Right ventricle myocardium inferior (tissue), 1 donor: ENCODE results near the gene SEC61A1. TPM values are rescaled to one million over a fixed set of nuclear protein-coding genes. Genes with fewer than 3 reads are reported as not detected.

Experiments
- ATAC-seq: fragments of 200-7000 bp; cut with Tn5 transposase; one replicate; pipeline ENCODE4 v1.9.1; 2020; ENCODE audit warnings: mild to moderate bottlenecking, moderate library complexity
- DNase-seq: peaks from one replicate; pipeline ENCODE4 v3.0.0; 2021; ENCODE audit errors: missing footprints
- intact Hi-C: fragments of 100-400 bp; cut with DNase I; formaldehyde crosslinking; loops from one replicate; pipeline ENCODE4 v1.11.0; 2022
- total RNA-seq: library from RNA; stranded (reverse); fragmentation: NEBNext Ultra II Directional; extraction: Animal tissue kit (Norgen Biotek cat#: 25700); gene quantifications from one replicate; pipeline ENCODE4 v1.2.1, GENCODE V29; 2021
- donor health status: DM: no; HTN: yes; CAD: no; lungs with severe emphysema.

SEC61A1 gene
- total RNA-seq, 1 donor from 2014 or later, result 57.5 TPM

DNA sequence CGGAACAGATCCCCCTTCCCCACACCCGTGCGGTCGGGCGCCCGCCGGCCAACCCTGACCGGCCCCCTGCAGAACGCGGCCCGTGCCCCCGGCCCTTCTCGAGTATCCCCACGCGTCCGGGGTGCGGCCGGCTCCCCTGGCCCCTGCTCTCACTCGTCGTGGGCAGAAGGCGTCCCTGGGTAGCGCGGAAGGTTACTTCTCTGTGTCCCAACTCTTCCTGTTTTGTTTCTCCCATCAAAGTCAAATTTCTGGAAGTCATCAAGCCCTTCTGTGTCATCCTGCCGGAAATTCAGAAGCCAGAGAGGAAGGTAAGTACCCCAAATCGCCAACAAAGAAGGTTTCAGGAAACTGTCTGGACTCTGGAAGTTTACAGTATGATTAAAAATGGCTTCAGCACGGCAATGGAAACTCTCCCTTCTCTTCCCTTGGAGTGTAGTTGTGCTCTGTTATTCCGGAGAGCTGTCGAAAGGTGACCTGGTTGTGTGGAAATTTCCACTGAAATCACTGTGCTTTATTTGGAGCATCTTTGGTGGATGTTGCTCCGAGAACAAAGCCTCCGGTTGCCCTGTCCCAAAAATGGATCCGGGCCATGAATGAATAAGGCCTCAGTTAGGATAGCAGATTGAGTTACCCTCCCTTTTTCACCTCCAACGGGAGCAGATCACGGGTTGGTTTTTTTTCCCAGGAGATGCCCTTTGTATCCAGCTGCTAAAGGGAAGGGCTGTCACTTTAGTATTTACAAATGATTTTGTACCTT lies 536 bp downstream of the SEC61A1 start:
- no peak for DNase-seq

DNA sequence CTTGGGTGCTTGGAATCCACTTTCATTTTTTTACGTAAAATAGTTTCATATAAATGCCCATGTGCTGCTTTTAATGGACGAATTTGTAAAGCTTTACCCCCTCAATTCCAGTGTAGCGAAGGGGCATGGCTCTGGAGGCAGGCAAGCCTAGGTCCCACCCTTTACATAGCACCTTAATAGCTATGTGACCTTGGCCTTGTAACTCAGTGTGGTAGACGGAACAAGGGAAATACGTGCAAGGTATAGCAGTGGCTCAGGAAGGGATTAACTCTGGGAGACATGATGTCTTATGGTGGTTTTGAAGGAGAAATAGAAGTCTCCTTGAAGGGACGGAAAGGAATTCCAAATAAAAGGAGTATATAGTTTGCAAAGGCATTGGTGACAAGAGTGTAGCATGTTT lies 1.4 kb downstream of the SEC61A1 start:
- ATAC-seq, result no peak
- DNase-seq, result no peak
- intact Hi-C loops, result loop anchor here (5.0 kb wide), 1 partner anchor 136 kb away; the partner anchor contains the start of gene KBTBD12

More for the DNA sequence above, 536 bp downstream of the SEC61A1 start:
- no peak for ATAC-seq
- intact Hi-C loops, result loop anchor here (5.0 kb wide), 1 partner anchor 135 kb away; the partner anchor contains the start of gene KBTBD12

DNA sequence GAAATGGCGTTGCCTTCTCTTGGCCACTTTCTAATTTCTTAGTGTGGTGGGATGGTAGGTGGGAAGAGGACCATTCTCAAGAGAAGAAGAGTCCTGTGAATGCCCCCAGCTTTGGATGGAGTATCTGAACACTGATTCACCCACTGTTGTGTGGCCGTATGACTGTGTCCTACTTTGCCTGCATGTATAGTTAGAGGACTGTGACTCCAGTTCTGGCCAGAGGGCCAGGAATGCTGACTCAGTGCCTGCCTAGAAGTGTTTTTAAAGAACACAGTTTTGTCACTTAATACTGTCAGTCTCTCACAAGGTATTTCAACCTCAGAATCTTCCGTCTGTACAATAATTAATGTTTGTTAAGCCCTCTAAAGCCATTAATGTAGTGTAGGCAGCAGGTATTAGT lies 2.1 kb downstream of the SEC61A1 start:
- intact Hi-C loops, result loop anchor here (5.0 kb wide), 1 partner anchor 137 kb away; the partner anchor contains the start of gene KBTBD12
- DNase-seq (no peak), ATAC-seq (no peak)

GRCh38 chr3:128056258-128056657 lies 4.0 kb downstream of the SEC61A1 start:
- DNase-seq (no peak), ATAC-seq (no peak)
- intact Hi-C loops, result no loop called here

GRCh38 chr3:128060473-128061381 lies 8.5 kb downstream of the SEC61A1 start:
- DNase-seq (no peak), ATAC-seq (no peak)
- intact Hi-C loops, result no loop called here

- DNase-seq (no peak), ATAC-seq (no peak)
- intact Hi-C loops, result no loop called here
Measured at GRCh38 chr3:128062033-128062745, 10.0 kb downstream of the SEC61A1 start.

DNA sequence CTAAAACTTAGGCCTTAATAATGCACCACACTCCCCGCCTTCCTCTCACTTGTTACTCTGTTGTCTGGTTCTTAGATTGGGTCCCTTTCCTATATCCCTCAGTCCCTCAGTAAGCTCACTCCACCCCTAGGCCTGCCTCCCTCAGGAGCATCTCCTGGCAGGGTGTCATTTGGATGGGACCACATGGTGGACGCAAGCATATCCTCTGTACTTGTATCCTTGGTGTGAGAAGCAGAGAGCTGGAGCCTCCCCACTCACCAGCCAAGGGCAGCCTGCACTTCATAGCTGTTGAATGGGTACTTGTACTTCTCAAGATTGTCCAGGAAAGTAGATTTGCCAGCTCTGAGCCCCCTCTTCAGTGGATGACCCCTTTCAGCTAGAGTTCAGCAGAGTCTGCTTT lies 11.6 kb downstream of the SEC61A1 start:
- DNase-seq (no peak), ATAC-seq (no peak)
- intact Hi-C loops, result no loop called here

DNA sequence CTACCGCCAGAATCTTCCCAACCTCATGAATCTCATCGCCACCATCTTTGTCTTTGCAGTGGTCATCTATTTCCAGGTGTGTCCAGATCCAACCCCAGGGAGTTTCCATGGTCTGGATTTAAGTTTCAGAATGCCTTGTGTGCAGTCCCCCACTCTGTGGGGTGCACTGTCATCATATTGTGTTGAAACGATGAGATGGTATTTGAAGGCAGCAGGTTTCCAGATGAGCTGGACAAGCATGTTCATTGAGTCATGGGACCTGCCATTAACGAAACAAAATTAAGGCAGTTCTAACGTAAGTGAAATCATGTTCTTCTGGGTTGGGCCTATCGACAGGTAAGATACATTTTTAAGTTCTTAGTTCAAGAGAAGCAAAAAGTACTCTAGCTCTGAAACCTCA lies 12.7 kb downstream of the SEC61A1 start:
- intact Hi-C loops, result no loop called here
- DNase-seq (no peak), ATAC-seq (no peak)

DNA sequence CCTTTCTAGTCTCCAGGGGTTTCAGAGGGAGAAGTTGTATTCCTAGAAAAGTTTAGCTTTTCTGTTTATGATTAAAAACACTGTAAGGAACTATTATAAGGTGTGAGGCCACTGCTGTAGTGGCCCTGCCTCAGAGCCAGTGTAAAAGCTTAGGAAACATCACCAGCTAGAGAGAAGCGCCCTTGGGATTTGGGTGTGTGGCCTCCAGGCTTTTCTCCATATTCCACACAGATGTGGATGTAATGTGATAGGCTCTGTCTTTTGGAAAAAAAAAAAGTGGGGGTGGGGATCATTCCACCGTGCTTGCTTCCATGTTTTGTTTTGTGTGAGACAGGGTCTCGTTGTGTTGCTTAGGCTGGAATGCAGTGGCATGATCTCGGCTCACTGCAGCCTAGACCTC lies 13.9 kb downstream of the SEC61A1 start:
- intact Hi-C loops, result no loop called here
- no peak for ATAC-seq

GRCh38 chr3:128066676-128067075 lies 14.4 kb downstream of the SEC61A1 start:
- intact Hi-C loops, result no loop called here
- DNase-seq, result no peak
- no peak for ATAC-seq

More for the DNA sequence above, 13.9 kb downstream of the SEC61A1 start:
- DNase-seq, result no peak

- intact Hi-C loops, result no loop called here
- ATAC-seq (no peak), DNase-seq (no peak)
Measured at GRCh38 chr3:128067489-128067888, 15.3 kb downstream of the SEC61A1 start.

- intact Hi-C loops, result no loop called here
- ATAC-seq, result no peak
- DNase-seq, result no peak
Measured at GRCh38 chr3:128068156-128068620, 16.0 kb downstream of the SEC61A1 start.

- ATAC-seq (no peak), DNase-seq (no peak)
- intact Hi-C loops, result no loop called here
Measured at GRCh38 chr3:128069271-128069670, 17.0 kb downstream of the SEC61A1 start.

DNA sequence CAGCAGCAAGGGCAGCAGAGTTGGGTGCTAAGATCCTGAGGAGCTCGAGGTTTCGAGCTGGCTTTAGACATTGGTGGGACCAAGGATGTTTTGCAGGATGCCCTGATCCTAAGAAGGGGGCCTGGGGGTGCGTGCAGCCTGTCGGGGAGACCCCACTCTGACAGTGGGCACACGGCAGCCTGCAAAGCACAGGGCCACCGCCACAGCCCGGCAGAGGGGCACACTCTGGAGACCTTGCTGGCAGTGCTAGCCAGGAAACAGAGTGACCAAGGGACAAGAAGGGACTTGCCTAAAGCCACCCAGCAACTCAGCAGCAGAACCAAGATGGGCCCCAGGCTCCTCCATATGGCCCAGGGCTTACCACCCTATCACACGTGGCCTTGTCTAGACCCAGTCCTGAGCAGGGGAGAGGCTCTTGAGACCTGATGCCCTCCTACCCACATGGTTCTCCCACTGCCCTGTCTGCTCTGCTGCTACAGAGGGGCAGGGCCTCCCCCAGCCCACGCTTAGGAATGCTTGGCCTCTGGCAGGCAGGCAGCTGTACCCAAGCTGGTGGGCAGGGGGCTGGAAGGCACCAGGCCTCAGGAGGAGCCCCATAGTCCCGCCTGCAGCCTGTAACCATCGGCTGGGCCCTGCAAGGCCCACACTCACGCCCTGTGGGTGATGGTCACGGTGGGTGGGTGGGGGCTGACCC lies 18.8 kb downstream of the SEC61A1 start:
- DNase-seq (no peak), ATAC-seq (no peak)
- intact Hi-C loops, result no loop called here

DNA sequence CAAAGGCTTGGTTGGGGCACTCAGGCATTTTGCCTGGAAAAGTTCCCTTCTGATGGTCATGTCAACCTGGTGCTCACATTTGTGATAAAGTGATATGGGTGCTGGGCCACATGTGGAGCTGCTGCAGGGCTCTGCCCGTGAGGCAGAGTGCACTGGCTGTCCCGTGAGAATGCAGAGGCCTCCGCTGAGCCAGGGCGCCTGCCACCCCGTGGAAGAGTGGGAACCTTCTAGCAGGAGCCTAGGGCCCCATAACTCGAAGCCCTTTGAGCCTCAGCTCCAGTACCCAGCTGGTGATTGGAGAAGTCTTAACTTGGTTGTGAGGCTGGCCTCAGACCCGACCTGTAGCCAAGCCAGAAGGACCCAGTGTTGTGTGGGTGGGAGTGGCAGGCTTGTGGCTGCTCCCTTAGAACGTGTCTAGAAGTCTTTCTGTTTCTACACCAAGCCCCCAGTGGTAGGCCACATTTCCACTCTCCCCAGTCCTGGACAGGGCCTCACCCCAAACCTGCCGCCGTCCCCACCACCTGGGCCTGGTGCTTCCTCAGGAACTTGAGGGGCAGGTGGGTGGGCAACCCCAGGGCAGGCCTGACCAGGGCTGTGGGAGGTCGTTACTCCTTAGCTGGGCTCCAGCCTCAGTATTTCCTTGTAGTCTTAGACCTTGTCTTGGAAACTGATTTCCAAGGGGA lies 19.7 kb downstream of the SEC61A1 start:
- intact Hi-C loops, result no loop called here
- ATAC-seq, result no peak

GRCh38 chr3:128072454-128073184 lies 20.4 kb downstream of the SEC61A1 start:
- DNase-seq (no peak), ATAC-seq (no peak)
- intact Hi-C loops, result no loop called here

More for the DNA sequence above, 19.7 kb downstream of the SEC61A1 start:
- DNase-seq, result no peak

DNA sequence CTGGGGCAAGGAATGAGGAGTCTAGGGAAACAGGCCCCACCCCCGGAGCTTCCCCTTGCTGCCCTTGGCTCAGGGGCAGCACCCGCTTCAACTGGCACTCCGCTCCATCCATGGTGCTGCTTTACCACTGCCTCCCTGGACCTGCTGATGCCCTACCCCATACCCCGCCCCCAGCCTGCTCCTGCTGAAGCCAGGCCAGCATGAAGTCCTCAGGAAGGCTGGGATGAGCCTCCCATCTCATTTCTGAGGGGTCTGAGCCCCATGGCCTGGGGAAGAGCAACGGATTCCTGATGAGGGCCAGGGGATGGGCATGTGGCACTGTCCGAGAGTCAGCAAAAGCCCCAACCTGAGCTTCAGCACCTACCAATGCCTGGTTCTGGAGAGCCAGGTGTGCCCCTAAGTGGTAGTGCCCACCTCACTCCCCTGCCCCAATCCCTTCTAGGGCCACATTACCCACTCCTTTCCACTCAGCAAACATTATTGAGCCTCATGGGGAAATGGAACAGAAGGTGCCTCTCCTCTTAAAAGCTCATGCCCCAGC lies 21.0 kb downstream of the SEC61A1 start:
- DNase-seq (no peak), ATAC-seq (no peak)
- intact Hi-C loops, result no loop called here
